NCI-H226 (cell line): ENCODE data around the gene PELI2.
A peak's percentile ranks its signal among the peaks of the same experiment; 100 is the strongest.
"Not testable (repeated sequence)": the region's sequence is repeated elsewhere in the genome, so short reads cannot be mapped to it uniquely, and the experiment has no call there.

ENCODE experiments used
- DNase-seq: peaks from one replicate; pipeline ENCODE4 v3.0.0-alpha.2; 2015

Gene PELI2

GRCh38 chr14:56145181-56145769 is 27.1 kb downstream of the PELI2 start:
- no peak for DNase-seq

DNA sequence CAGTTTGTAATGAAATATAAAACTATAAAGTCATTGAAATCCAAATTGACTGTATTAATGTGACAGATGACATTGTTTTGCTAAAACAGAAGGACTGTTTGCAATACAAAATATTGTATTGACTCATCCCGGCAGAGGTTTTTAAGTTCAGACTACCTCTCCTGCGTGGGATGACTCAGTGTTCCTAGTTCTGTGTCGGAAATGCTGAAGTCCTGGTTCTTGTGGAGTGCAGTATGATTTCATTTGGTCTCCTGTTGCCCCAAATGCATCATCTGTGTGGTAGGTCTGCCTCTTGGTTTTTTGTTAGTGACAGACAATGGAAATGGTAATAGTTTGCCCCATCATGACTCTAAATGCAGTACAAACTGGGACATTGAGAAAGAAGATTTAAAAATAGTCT is 27.8 kb downstream of the PELI2 start:
- no peak for DNase-seq

DNA sequence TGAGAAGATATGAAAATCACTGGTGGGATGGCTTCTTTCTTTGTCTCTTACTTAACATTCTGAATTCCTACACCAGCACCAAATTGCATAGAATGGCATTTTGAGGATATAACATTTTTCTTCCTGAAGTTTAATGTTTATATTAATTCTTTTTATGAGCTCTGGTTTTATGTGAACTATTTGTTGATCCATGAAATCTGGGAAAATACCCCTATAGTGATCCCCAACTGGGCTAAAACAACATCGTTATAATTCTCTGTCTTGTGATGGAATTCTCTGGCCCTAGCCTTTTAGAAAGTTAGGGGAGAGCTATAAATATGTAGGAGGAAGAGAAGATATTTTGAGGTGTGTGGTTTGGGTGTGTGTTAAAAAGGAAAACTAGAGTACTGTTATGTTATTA is 29.2 kb downstream of the PELI2 start:
- no peak for DNase-seq

DNA sequence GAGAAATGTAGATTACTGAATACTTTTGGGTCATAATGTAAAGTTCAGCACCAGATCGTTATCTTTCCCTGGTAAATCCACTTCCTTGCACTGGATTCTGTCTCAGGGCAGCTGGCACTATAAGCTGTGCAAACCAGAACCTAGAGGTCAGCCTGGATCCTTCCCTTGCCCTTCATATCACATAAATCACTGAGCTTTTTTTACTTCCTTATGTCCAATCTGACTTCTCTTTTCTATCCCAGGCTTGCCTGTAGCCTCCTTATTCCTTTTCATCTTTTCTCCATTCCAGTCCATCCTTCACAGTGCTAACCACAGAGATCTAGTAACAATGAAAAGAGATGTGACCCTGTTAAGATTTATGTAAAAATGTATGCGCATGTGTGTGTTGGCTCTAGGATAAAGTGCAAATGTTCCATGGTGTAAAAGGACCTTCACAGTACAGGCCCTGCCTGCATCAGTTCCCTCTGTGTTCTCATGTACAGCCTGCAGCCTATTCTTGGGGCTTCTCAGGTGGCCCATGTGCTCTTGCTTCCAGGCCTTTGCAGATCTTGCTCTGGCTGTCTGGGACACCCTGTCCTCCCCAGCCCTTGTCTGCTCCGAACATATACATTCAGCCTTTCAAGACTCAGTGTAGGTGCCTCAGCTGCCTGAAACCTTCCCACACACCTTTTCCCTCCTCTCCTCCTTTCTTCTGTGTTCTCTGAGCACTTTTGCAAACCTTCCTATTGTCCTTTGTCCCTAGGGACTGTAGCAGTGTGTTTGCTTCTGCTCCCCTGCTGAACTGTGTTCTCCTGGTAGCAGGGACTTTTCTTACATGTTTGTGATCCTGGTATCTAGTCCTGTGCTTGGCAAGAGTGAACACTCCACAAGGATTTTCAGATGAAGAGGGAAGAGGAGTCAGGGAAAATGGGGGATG is 30.0 kb downstream of the PELI2 start:
- DNase-seq: no peak

- no peak for DNase-seq
Observed at GRCh38 chr14:56149151-56149550, 30.9 kb downstream of the PELI2 start.

DNA sequence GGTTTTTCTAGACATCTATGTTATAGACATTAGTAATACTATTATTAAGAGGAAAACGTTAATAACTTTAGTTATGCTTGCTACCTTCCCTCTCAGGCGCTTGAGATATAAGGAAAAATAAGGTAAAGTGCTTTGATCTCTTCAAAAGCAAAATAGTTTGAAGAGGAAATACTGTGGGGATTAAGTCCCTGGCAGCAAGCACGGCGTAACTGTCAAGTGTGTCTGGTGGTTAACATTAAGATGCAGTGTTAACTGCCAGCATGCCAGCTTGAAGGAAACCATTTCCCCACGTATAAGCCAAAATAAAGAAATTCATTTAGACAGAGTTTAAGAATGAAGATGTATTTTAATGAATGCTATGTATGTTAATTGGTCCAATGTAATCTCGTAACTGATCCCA is 31.8 kb downstream of the PELI2 start:
- DNase-seq: no peak

GRCh38 chr14:56150645-56151345 is 32.6 kb downstream of the PELI2 start:
- no peak for DNase-seq

- DNase-seq: no peak
Observed at GRCh38 chr14:56152221-56152620, 34.0 kb downstream of the PELI2 start.

GRCh38 chr14:56153267-56153666 is 35.1 kb downstream of the PELI2 start:
- no peak for DNase-seq

GRCh38 chr14:56154321-56154720 is 36.1 kb downstream of the PELI2 start:
- DNase-seq: no peak

DNA sequence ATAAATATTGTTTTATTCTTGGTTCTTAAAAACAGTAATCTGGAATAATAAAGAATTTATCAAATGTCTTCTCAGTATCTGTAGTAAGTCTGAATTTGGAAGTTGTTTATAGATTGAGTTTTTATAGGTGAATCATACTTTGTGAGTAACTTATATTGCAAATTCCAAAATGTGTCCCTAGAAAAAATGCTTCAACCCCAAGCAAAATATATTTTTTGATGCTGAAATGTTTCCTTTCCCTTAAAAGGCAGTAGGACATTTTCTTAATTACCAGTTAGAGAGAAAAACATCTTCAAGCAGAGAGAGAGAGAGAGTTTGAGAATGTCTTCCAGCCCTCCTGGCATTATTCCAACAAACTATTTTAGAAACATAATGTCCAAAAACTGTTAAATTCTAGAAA is 37.9 kb downstream of the PELI2 start:
- DNase-seq: no peak

- no peak for DNase-seq
Observed at GRCh38 chr14:56159066-56159465, 40.9 kb downstream of the PELI2 start.

DNA sequence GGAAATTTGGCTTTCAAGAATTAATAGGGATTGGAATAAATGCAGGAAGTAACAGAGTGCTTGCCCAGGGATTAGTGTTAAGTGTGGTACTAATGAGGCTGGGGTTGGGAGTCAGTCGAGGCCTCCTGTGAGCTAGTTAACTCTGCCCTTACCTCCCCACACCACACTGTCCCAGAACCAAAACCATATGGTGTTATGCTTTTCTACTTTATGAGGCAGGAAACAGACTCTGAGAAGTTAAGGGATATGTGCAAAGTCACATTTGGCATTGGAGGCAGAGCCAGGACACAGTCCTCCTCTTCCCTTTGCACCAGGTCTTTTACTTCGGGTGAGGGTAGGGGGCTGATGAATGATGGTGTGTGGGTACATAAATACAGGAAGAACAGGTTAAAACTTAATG is 41.9 kb downstream of the PELI2 start:
- DNase-seq: no peak

DNA sequence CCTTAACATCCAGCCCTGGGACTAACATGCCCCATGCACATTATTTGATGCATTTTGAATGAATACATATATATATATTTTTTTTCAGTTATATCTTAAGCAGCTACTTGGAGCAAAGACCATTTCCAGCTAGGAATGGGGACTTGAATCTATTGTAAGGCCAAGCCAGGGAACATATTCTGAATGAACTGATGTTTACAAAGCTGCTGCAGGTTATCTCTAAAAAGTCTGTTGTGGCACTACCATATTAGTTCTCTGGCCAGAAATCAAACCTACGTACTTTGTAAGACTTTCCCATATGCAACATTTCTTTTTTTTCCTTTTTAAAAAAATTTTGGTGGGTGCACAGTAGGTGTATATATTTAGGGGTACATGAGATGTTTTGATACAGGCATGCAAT is 43.4 kb downstream of the PELI2 start:
- DNase-seq: no peak

- no peak for DNase-seq
Observed at GRCh38 chr14:56162476-56162875, 44.3 kb downstream of the PELI2 start.

- not testable (repeated sequence) for DNase-seq
Observed at GRCh38 chr14:56166579-56166978, 48.4 kb downstream of the PELI2 start.

- no peak for DNase-seq
Observed at GRCh38 chr14:56168007-56168616, 49.9 kb downstream of the PELI2 start.

DNA sequence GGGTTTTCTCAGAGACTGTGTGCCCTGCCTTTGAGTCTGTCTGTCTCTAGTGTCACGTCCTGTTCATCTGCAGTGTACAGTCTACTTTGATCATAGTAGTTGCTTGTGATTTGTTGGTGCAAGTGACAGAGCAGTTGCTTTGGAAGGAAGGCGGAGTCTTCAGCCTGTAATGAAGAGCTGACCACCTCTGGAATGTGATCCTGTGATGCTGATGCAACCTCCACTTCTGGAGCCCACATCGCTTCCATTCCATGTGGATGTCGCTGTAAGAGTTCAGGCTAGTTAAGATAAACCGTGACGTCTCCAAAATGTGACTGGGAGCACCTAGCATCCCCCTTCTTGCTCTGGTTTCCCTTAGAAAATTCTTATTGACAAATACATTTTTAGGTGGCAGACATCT is 51.8 kb downstream of the PELI2 start:
- no peak for DNase-seq

DNA sequence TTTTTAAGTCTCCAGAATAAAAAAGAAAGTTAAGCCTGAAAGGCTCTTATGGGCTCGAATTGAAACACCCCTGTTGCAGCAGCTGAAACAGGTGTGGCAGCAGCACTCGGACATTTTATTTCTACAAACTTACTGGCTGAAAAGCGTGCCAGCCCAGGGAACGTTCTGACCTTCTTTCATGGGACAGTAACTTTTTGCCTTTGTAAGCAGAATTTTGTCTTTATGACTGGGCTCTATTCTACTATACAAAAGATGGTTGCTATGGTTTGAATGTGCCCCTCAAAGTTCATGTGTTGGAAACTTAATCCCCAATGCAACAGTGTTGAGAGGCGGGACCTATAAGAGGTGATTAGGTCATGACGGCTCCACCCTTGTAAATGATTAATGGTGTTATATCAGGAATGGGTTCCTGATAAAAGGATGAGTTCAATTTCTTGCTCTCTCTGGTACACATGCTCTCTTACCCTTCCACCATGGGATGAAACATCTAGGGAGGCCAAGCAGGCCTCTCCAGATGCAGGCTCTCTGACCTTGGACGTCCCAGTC is 52.7 kb downstream of the PELI2 start:
- DNase-seq: no peak

- DNase-seq: no peak
Observed at GRCh38 chr14:56172074-56172473, 53.9 kb downstream of the PELI2 start.

DNA sequence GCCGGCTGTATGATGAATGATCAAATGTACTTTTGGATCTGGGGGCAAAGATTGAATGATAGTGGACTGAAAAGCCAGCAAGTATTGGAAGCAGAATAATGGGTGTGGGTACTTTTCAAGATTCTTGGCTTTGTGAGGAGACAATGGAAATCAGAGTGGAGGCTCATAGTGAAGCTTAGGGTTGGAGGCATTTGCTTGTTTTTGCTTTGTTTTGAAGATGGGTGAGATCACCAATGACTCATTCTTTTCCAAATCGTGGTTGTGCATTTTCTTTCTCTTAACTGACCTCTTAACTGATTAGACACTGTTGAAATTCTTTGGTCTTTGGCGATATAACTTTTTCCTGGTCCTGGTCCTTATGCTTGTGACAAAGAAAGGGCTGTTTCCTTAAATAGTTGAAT is 54.4 kb downstream of the PELI2 start:
- DNase-seq: peak; percentile 16

GRCh38 chr14:56173365-56173922 is 55.2 kb downstream of the PELI2 start:
- no peak for DNase-seq

DNA sequence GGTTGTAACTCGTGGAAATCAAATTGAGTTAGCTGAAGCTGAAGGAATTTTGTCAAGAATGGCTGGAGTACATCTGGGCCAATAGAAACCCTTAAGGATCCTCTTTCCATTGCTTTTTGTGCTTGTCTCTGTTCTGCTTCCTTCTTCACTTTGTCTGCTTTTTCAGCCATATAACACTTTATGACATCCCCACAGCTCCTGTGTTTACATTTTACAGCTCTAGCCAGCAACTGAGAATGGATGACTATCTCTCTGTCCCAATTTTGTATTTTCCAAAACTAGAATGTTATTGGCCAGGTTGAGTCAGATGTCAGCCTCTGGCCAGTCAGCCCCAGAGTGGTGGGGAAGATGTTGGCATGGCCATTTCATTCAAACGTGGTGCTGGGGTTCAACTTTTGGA is 57.6 kb downstream of the PELI2 start:
- no peak for DNase-seq
